Measurements from ENCODE around the gene SDK2. TPM values are rescaled to one million over a fixed set of nuclear protein-coding genes. Genes with fewer than 3 reads are reported as not detected.

The SDK2 gene
- total and polyA plus RNA-seq, 2 experiments from 2014 or later = 0.74 to 5.1 TPM

GRCh38 chr17:73690676-73691075 is 46.4 kb upstream of the SDK2 start (continued):
- no peak for TF ChIP-seq REST (IDR thresholded peaks at IDR 0.05; ENCODE audit: unreplicated experiment)

- DNase-seq (ENCODE audit: low spot score) (no peak), ATAC-seq (no peak)
- H3K27me3 ChIP-seq (ENCODE audit: insufficient read depth) = no peaks in the 10 kb centered on the region
- H3K4me1 ChIP-seq (ENCODE audit: insufficient read depth) = peaks cover 34% of the 10 kb centered on the region
- no peaks in the 10 kb centered on the region for H4K20me1 ChIP-seq (replicated peaks; ENCODE audit: insufficient read depth)
- no peak overlapping the region for H3K4me3 ChIP-seq
- no peak overlapping the region for H3K4me2 ChIP-seq
- Mint-ChIP-seq H3K9me3 (peaks cover 6% of the 10 kb centered on the region), H3K27ac (no peak overlapping the region), H3K4me1 (peaks cover 42% of the 10 kb centered on the region), H3K27me3 (ENCODE audit: insufficient read depth, low read depth, poor library complexity) (peaks cover 16% of the 10 kb centered on the region), H3K4me3 (no peak overlapping the region), H3K36me3 (ENCODE audit: low read depth) (no peaks in the 10 kb centered on the region; the same call in 2 of the 3 replicates)
- no peak overlapping the region for H2AFZ ChIP-seq
- peaks cover 9% of the 10 kb centered on the region; the same call in 1 of the 2 replicates for H3K9me2 ChIP-seq (ENCODE audit: insufficient read depth)
- 0 out of 2 replicates have a peak, but pooled peaks cover 3% of the 10 kb centered on the region for H3F3A ChIP-seq (replicated peaks; ENCODE audit: low read depth)
- H3K27ac ChIP-seq (ENCODE audit: low read depth) = no peak overlapping the region
- no peaks in the 10 kb centered on the region for H3K79me2 ChIP-seq (replicated peaks; ENCODE audit: insufficient read depth)
- no peaks in the 10 kb centered on the region for H3K36me3 ChIP-seq (ENCODE audit: insufficient read depth)
- TF ChIP-seq CREB1 (CRISPR knock-in tag; IDR thresholded peaks at IDR 0.05; ENCODE audit: low read depth) (no peak), REST (IDR thresholded peaks at IDR 0.05; ENCODE audit: unreplicated experiment) (no peak), JUNB (IDR thresholded peaks at IDR 0.05; ENCODE audit: unreplicated experiment) (no peak), ZNF331 (CRISPR knock-in tag; IDR thresholded peaks at IDR 0.05; ENCODE audit: low read depth) (no peak), EZH2 (IDR thresholded peaks at IDR 0.05; ENCODE audit: low read depth, unreplicated experiment) (no peak), ZNF462 (CRISPR knock-in tag; IDR thresholded peaks at IDR 0.05) (no peak), STAT1 (IDR thresholded peaks at IDR 0.05; ENCODE audit: unreplicated experiment) (no peak), EZH2phosphoT487 (IDR thresholded peaks at IDR 0.05; ENCODE audit: unreplicated experiment) (no peak)
Observed at GRCh38 chr17:73689596-73690275, 45.5 kb upstream of the SDK2 start.
